Measurements from ENCODE around the gene PROSER2.

The PROSER2 gene

DNA sequence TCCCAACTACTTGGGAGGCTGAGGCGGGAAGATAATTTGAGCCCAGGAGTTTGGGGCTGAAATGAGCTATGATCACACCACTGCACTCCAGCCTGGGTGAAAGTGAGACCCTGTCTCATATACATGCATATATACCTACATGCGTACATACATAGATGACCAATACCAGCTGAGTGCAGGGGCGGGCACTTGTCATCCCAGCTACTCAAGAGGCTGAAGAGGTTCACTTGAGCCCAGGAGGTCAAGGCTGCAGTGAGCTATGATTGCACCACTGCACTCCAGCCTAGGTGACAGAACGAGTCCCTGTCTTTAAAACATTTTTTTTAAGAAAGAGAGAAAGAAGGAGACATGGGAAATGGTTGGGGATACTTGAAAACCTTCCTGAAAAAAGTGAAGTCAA, 17.4 kb upstream of the PROSER2 start:
- DNase-seq: no peak

DNA sequence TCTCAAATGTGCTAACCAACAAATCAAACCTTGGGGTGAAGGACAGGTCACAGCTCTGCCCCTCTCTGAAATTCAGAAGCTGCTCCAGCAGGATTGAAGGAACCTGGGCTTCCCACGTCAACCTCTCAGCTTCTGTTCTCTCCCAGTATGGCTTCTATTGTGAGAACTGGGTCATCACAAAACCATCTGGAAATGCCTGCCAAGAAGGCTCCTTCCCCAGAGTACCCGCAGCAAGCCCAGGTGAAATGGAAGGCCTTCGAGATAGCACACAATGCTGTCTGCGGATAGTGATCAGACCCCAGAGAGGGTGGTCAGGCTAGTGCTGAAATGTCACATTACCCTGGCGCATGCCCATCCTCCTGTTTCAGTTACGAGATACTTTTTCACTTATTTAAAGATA, 16.4 kb upstream of the PROSER2 start:
- DNase-seq: no peak

DNA sequence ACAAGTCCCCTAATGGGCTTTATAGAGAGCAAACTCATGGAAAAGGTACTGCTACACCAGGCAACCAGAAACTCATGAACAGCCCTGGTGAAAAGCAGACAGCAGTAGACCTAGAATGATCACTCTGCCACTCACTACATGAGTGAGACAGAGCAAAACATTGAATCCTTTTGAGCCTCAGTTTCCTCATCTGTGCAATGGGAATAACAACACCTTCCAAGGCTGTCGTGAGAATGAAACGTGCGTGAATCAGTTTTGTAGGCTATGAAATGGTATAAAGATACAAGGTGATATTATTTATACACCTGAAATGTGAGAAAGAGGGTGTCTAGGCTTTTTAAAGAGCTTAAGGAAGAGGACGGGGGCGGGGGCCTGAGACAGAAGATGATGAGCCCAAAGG, 14.3 kb upstream of the PROSER2 start:
- no peak for DNase-seq

DNA sequence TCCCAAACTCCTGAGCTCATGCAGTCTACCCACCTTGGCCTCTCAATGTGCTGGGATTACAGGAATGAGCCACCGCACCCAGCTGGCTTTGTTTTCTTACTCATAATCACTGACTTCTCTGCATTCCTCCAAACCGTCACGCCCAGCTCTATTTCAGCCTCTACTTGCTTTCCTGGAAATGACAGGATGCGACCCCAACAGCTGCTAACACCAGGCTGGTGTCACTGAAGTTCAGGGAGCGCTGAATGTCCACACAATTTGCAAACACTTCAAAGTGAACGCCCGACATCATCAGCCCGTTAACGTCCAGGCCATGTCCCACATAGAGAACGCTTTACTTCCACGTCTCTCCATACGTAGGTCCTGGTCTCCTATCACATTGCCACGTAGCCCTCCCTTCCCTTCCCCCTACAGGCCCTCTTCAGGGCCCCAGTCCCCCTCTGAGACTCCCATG, 12.8 kb upstream of the PROSER2 start:
- DNase-seq: no peak

DNA sequence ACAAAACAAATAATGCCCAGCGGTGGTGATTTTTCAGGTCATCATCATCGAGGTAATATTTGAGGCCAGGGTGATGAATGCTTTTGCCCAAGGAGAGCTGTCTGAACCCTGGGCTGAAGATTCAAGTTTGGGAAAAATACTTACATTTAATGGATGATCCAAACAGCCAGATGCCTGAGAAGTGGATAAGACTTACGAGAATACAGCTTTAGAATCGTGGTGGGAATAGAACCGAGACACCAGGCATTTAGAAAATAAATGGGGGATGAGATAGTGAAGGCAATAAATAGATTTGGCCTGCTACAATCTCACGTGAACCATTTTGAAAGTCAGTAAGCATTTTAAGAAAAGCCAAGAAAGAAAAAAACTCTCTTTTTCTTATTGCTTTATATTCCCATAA, 12.2 kb upstream of the PROSER2 start:
- DNase-seq: no peak

DNA sequence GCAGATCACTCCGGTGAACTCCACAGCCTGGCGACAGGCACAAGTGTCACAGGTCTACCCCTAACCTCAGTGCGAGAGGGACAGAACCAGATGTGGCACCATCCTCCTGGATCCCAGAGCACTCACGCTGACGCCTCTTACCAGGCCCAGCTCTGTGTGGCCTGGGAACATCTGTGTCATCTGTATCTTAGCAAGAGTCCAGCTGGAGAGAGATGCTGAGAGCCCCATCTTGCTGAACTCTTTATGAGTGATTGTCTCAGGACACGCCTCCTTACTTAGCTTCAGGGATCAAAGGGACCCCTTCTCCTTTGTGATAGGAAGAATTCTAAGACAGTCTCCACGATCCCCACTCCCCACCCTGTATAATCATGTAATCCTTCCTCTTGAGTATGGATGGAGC, 10.0 kb upstream of the PROSER2 start:
- DNase-seq: no peak

DNA sequence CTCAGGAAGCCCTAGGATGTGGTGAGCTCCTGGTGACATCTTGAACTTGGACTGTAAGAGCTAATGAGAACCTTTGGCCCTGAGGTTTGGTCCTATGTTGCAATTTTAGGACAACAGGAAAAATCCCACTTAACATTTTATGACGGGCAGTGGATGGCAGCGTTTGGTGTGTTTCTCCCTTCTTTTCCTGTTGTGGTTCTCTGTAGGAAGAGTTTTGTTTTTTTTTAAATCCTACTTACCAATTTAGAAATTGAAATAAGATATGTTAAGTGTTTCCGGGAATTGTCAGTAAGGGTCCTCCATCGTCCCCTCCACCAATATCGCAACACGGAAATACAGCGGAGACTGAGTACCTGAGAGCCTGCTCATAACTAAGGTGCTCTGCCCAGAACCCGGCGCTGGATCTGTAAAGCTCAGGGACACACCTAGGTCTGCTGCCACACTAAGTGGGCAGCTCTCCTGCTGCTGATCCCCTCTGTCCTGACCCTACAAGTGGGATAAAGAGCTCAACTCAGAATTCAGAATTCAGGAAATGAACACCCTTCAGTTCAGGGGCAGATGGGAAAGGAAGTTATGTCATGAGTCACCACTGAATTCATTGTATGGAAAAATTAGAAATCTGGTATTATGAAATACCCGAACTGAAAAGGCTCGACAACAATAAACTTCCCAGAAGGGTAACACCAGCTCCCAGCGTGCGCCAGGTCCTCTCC, 9.1 kb upstream of the PROSER2 start:
- no peak for DNase-seq

DNA sequence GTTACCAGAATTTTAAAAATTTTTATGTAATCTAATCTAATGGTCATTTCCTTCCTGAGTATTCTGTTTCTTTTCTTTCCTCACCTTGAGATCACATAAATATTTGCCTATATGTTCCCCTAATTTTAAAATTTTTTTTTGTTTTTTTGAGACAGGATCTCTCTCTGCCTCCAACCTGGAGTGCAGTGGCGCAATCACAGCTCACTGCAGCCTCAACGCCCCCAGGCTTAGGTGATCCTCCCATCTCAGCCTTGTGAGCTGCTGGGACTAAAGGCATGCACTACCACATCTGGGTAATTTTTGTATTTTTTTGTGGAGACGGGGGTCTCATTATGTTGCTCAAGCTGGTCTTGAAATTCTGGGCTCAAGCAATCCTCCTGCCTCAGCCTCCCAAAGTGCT, 4.1 kb upstream of the PROSER2 start:
- DNase-seq: no peak

DNA sequence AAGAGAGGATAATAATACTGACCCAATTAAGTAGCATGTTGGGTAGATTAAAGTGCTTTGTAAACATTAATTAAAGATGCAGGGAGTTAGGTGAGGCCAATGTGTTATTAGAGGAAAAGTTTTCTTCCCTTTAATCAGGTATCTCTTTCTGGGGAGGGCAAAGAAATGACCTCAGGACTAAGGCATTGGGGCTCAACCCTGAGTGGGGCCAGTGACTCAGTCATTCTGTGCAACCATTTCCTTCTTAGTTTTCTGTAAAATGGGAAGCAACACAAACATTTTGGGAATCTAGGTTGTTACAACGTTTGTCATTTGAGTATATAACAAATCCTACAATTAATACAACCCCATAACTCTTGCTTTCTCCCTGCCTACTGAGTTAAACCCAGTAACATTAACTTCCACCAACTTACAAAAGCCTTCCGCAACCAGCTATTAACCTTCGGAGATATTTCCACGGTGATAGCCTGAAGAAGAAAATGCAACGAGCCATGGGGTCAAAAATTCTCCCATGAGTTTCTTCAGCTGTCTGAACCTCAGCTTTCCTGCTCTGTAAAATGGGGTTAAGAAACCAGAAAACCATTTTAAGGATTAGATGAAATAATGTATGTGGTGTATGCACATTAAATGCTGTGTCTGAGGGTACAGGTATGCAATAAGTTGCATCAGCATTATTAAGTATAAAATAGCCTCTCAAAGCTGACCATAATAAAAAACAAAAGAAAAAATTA, 965 bp upstream of the PROSER2 start:
- DNase-seq: peak; percentile 1

DNA sequence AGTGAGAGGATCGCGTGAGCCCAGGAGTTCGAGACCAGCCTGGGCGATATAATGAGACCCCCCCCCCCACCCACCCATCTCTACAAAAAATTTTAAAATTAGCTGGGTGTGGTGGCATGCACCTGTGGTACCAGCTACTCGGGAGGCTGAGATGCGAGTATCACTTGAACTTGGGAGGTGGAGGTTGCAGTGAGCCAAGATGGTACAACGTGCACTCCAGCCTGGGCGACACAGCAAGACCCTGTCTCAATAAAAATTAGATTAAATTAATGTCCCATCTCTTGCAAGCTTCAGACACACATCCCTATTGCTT, 391 bp upstream of the PROSER2 start:
- DNase-seq: no peak

DNA sequence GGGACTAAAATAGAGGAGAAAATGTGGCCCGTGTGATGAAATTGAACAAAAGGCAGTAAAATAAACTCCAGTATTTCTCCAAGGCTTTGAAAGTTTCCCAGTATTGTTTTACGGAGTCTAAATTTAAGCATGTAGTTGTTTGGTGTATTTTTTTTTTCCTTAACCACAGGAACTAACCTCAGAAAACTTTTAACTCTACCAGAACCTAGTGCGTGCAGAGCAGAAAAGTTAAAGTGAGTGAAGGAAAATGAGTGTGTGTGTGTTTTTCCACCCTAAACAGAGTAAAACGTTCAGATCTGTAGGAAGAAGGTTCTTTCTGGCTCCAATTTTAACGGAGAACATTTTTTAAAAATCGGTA, 812 bp downstream of the PROSER2 start:
- no peak for DNase-seq

DNA sequence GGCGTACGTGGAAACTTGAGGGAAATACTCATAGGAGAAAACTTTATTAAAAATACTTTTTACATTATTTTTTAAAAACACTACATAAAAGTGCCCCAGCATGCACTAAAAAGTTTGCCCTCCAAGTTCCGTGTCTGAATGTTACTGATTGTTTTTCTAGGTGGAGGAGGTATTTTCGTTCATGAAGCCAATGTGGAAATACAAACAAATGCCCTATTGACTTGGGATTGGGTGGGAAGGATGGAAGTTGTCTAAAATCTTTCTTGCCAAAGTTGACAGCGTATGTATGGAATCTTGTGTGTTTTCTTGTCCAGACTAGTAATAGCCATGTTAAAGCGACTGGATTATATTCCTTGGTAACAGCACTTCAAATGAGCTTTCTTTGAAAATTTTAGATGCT, 1.2 kb downstream of the PROSER2 start:
- DNase-seq: no peak

DNA sequence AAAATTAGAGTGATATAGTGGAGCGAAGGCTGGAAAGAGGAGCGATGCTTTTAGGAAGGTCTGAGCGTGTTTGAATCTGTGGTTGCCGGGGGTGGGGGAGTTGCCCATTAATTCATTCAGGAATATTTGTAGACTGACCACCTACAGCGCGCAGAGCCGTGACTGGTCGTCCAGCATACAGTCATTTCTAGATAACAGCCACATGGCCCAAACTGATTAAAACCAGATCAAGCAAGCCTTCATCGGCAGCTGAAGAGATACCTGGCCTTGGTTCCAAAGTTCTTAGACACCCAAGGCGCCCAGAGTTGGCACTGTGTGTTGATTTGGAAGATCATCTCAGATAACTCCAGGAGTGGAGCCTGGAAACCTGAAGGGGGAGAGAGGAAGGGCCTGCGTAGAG, 1.7 kb downstream of the PROSER2 start:
- DNase-seq: no peak

DNA sequence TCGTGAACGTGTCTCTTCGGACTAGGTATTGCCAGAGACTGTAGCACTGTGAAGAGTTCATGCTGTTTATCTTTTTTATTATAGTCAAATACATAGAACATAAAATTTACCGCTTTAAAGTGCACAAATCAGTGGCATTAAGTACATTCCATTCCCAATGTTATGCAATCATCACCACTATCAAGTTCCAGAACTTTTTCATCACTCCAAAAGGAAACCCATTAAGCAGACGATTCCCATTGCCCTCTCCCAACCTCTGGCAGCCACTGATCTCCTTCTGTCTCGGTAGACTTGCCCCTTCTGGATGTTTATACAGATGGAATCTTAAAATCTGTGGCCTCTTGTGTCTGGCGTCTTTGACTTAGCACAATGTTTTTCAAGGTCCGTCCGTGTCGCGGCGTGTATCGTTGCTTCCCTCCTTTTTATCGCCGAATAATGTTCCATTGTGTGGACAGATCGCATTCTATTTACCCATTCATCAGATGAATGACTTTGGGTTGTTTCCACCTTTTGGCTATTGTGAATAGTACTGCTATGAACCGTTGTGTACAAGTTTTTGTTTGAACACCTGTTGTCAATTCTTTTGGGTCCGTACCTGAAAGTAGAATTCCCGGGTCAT, 2.7 kb downstream of the PROSER2 start:
- DNase-seq: no peak

DNA sequence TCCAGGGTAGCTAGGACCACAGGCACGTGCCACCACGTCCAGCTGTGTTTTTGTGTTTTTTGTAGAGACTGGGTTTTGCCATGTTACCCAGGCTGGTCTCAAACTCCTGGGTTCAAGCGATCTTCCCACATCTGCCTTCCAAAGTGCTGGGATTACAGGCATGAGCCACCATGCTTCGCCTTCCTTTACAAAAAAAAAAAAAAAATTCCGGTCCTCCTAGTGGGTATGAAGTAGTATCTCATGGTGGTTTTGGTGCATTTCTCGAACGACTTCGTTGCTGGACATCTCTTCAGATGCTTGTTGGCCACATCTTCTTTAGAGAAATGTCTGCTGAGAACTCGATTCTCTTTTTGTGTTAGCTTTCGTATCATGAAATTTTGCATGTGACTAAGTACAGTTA, 3.9 kb downstream of the PROSER2 start:
- no peak for DNase-seq

DNA sequence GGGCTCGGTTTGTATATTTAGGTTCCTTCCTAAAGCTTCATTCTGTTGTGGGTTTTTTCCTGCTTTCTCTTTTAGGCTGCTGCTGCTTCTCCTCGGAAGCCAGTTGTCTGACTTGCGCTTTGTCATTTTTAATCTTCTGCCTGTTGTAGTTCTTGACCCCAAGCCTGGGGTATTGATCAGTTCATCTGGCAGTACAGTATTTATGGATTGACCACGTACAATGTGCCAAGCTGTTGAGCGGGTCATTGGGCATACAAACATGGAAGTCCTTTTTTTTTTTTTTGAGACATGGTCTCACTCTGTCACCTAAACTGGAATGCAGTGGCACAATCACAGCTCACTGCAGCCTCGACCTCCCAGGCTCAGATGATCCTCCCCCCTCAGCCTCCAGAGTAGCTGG, 4.3 kb downstream of the PROSER2 start:
- no peak for DNase-seq

DNA sequence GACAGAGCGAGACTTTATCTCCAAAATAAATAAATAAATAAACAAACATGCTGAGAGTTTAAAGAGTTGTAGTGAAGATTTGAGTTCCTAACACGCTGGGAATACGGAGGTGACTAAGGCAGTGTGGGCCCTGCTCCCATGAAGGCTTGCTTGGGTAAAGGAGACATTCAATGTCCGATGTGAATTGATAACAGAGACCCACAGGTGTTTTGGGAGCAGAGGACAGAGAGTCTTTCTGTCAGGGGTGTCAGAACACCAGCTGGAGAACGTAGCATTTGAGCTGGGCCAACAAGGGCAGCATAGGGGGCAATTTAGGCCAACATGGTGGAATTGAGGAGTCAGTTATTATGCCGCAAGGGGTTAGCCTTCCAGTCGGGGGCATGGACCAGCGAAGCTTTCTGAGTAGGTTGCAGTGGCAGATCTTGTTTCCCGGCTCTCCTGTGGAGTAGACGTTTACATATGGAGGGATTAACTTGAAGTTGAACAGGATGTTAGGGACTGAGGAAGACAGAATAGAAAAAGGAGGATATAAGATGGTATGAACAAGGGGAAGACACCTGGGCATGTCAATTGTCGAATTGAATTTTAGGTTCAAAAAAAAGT, 5.6 kb downstream of the PROSER2 start:
- DNase-seq: no peak

DNA sequence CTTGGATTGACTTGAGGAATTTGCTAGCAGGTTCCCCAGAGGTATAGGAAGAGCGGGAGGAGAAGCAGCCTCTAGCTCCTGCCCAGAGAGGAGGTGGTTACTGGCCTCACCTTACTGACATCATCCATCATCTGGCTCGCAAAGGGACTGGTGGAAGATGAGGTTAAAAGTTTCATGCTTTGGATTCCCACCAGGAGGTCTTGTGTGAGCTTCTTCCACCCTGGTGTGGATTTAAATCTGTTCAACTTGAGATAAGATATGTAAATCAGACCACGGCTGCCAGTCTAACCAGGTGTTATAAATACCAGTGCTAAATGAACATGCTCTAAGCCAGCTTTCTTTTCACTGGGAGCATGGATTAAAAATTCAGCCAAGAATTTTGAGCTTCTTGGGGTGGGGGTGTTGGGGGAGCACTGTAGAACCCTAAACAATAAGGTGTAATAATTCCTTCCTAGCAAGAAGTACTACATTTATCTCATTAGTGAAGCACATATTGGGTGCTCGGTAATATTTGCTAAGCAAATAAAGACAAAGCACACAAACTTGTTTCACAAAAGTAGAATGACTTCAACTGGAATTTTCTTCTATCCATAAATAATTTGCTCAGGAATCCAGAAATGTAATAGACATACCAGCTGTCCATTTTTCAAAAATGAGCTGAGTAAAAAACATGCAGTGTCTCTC, 7.8 kb downstream of the PROSER2 start:
- no peak for DNase-seq

DNA sequence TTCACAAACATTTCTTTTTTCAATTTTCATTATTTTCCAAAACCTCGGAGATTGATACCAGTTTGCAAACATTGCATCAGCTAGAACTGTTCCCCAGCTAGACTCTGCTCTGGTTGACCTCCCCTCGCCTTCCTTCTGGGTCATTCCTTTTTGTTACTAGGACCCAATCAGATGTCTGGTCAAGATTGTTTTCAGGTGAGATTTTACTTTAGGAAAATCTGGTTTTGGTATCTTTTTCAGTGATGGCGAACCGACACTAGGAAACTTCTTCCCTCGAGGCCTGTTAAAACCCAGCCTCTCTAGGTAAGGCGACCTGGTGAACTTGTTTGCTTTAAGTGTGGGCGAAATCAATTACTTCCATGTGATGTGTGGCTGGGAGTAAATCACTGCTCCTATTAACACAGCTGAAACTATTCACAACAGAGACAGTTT, 8.4 kb downstream of the PROSER2 start:
- DNase-seq: no peak

DNA sequence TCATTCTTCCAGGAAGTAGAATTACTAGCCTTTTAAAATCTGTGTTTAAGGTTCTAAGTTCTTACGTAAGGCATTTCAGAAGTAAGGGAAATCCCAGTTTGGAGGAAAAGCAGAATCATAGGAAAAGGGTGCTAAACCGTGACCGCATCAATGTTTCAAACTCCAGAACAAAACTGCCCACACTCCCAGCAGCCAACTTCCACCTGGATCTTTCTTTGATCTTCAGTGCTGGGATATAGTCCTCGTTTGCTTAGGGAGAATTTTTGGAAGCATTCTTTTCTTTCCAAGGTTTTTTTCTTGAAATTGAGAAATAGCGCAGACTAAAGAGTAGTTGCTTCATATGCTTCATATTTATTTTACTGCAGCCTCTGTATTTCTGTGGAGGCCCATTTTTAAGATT, 8.9 kb downstream of the PROSER2 start:
- no peak for DNase-seq

DNA sequence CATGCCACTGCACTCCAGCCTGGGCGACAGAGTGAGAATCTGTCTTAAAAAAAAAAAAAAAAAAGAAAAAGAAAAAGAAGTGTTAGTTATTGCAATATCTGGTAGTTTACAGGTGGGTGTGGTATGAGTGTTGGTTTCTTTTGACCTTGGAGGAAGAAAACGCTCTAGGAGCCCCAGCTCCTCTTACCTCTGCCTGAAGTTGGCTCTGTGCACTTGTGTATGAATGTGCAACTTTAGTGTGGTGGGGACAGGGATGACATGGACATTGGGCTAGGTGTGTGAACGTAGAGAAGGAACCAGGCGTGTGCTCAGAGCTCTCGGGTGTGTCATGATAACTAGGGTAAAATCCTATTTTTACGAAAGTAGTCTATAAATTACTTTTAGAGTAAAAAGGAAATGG, 11.9 kb downstream of the PROSER2 start:
- DNase-seq: no peak

DNA sequence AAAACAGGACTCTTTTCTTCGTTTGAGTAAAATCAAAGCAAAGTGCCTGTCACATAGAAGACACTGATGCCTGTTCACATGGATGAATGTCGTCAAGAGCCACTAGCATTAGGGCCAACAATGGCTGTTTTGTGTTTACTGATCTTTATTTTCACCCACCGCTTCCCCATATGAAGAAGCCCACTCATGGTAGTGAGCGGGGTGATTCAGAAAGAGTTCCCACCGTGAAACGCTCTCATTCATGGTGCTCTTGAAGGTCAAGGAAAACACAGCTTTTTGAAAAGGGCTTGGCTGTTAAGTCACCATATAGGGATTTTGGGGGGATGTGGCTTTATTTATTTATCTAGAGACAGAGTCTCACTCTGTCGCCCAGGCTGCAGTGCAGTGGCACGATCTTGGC, 12.5 kb downstream of the PROSER2 start:
- no peak for DNase-seq

DNA sequence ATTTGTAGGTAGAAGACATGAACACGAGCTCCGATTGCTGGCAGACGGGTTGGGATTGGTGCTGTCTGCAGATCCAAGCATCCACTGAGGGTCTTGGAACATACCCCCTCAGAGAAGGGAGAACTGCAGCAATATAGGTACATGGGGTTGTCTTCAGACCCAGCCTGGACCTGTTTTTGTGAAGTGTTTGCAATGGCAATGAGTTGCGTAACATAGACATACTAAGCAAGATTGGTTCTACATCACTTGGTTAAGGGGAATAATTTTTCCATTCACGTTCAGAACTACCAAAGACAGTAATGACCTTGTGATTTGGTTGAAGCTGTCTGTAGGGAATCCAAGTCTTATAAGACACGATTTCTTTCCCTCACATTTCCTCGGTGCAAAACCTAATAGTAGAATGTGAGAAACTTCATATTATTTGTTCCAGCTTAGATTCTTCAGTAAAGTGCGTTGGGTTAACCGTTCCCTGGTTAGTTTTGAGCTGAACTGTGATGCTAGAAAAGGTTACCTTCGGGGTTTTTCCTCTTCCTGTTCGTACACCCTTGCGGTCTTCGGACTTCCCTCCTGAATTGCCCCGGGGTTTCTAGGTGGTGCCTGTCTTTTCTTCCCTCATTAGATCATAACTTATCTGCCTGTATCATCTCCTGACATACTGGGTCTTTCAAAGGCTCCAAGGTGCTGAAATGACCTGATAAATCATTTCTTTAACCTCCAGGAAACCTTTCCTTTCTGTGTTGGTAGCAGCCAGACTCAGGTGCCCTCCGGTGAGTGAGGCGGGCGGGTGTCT, 14.4 kb downstream of the PROSER2 start:
- DNase-seq: no peak

Data from NCI-H1105 treated with DMSO at 0.1 percent for 48 hours (cell line).